Measurements from ENCODE around the gene KLC4.

GRCh38 chr6:43047998-43048397, 11.4 kb upstream of the KLC4 start:
- TF ChIP-seq CTCF (IDR thresholded peaks at IDR 0.05): no peak
- no peak for TF ChIP-seq POLR2AphosphoS5 (IDR thresholded peaks at IDR 0.05)
- no peak for TF ChIP-seq POLR2A (IDR thresholded peaks at IDR 0.05)
- no peak for TF ChIP-seq EP300 (IDR thresholded peaks at IDR 0.05)
